Endothelial cell of hepatic sinusoid (primary cell): ENCODE results near the gene YIPF3.
"Not testable (repeated sequence)": the region's sequence is repeated elsewhere in the genome, so short reads cannot be mapped to it uniquely, and the experiment has no call there.

Experiments
- in situ Hi-C: cut with HindIII; loops from 2 replicates; pipeline ENCODE4 v1.10.0; 2017; ENCODE audit warnings: low sequenced_read_pairs

Gene YIPF3

DNA sequence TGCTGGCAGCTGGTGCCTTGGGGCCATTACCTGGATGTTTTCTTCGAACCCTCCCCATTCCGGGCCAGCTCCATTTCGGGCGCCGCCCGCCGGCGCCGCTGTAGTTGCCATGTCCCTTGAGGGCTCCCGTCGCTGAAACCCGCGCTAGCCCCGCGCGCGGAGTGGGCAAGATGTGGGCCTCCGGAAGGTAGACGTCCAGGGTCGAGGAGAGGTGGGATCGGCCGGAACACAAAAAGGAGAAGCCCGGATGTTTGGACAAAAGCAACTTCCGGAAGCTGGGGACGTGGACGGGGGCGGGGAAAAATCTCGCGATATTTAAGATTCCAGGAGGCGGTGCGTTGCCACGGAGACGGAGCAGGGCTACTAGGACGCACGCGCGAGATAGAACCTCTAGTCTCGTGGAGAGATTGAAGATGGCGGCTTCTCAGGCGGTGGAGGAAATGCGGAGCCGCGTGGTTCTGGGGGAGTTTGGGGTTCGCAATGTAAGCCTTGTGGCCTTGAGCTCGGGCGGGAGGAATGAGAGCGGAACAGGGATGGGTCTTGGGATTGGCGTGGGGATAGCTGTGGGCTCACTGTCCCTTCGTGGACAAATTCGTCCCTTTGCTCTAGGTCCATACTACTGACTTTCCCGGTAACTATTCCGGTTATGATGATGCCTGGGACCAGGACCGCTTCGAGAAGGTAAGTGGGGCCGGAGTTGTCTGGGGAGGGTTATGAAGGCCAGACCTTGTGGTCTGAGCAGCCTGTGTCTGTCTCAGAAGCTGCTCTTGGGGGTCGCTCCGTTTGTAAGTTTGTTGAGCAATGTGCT lies at the start of gene YIPF3, which contains the start of gene POLR1C:
Gene YIPF3, minus strand, starts transcription at position 230 of the 808 bp plus-strand sequence. Its CDS starts 119 bp downstream, at position 111.
Gene POLR1C, plus strand, starts transcription at position 393 of the 808 bp plus-strand sequence. Its CDS starts 21 bp downstream, at position 414.
- in situ Hi-C loops = no loop called here

DNA sequence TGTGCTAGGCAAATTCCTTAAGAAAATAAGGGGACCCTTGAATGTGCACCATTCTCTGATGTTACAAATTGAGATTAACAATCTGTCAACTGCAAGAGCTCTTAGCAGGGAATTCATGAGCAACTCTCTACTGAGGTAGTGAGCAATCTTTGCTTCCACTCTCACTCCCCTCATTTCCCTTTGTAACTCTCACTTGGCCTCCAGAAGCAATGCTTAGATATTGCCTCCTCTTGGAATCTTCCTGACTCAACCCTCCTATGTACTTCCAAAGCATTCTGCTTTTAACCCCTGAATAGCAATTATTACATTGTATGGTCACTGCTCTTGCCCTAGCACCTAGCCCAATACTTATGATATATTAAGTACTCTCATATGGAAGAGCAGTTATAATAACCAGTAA lies 42.6 kb upstream of the YIPF3 start:
- in situ Hi-C loops = loop anchor here (10.0 kb wide), 1 partner anchor 55 kb away; no protein-coding TSS in a partner anchor

DNA sequence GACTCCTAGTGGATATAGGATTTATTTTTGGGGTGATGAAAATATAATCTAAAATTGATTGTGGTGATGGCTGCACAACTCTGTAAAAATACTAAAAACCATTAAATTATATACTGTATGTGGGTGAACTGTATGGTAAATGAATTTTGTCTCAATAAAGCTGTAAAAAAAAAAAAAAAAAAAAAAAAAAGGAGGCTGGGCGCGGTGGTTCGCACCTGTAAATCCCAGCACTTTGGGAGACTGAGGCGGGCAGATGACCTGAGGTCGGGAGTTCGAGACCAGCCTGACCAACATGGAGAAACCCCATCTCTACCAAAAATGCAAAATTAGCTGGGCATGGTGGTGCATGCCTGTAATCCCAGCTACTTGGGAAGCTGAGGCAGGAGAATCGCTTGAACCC lies 40.9 kb upstream of the YIPF3 start:
- in situ Hi-C loops = loop anchor here (10.0 kb wide), 1 partner anchor 57 kb away; no protein-coding TSS in a partner anchor

DNA sequence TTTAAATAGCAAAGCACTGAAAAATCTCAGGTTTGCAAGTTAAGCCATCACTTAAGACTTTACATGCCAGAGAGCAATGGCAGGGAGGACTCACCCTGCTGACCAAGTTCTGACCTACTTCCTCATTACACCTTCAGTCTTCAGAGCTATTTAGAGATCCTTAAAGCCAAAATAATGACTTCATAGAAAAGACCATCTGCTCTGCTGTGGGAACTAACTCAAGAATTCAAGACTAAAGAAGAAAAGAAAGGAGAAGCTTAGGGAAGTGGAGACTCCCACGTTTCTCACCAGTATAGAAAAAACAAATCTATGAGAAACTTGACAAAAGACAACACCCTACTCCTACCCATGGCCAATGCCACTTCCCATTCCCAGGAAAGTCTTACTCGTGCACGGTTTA lies 30.5 kb upstream of the YIPF3 start:
- in situ Hi-C loops = no loop called here

DNA sequence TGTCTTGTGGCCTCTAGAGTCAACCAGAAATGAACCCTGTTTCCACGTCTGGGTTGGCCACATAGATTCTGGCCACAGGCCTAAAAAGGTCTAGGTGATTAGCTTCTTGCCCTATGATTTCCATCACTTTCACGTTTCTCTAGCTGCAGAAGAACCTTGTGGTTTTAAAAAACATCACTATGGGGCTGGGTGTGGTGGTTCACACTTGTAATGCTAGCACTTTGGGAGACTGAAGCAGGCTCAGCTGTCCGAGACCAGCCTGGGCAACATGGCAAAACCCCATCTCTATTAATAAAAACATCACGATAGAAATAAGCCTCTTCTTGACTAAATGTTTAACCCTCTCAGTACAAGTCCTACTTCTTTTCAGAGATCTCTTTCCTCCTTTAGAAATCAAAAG lies 27.7 kb upstream of the YIPF3 start:
- in situ Hi-C loops = no loop called here

DNA sequence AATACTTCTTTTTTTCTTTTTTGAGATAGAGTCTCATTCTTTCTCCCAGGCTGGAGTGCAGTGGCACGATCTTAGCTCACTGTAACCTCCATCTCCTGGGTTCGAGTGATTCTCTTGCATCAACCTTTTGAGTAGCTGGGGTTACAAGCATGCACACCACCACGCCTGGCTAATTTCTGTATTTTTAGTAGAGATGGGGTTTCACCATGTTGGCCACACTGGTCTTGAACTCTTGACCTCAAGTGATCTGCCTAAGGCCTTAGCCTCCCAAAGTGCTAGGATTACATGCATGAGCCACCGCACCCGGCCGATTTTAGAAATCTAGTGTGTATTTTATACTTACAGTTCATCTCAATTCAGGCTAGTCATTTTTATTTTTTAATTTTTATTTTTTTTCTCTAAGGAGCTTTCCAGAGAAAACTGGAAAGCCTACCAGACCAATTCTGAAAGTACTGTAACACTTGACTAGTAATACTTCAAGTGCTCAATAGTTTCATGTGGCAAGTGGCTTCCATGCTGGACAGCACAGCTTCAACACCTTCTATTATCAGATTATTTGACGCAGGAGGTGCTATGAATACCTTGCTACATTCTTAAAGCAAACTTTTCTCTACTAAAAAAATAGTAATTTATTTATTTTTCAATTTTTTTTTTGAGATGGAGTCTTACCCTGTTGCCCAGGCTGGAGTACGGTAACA lies 25.2 kb upstream of the YIPF3 start:
- in situ Hi-C loops = no loop called here

DNA sequence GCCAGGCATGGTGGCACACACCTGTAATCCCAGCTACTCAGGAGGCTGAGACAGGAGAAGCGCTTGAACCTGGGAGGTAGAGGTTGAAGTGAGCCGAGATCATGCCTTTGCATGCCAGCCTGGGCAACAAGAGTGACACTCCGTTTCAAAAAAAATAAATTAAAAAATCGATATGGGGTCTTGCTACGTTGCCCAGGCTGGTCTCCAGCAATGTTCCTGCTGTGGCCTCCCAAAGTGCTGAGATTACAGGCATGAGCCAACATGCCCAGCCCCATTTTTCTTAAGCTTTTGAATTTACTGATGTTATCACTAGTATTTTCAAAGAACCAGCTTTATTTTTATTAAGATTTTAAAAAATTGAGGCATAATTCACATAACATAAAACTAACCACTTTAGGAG lies 23.8 kb upstream of the YIPF3 start:
- in situ Hi-C loops = no loop called here

DNA sequence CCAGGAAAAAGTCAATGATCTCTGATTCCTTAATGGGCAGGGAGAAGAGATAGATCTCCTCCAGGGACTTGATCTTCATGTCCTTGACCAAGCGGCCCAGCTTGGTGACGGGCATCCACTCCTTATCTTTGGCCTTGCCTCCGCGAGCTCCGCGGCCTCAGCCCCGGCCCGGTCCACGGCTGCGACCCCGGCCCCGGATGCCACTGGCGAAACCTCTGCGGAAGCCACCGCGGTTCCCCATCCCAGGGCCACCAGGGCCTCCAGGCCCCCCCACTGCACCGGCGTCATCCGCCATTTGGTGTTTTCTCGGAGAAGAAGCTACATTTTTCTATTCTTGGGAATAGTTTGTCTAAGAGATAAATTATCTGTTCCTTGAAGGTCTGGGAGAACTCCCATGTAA lies 22.7 kb upstream of the YIPF3 start:
- in situ Hi-C loops = not testable (repeated sequence)

DNA sequence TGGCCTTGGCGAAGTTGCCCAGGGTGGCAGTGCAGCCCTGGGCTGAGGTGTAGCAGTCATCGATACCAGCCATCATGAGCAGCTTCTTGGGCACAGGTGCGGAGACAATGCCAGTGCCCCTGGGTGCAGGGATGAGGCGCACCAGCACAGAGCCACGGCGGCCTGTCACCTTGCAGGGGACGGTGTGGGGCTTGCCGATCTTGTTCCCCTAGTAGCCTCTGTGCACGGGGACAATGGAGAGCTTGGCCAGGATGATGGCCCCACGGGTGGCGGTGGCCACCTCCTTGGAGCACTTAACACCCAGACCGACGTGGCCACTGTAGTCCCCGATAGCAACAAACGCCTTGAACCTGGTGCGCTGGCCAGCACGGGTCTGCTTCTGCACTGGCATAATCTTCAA lies 22.3 kb upstream of the YIPF3 start:
- in situ Hi-C loops = not testable (repeated sequence)

DNA sequence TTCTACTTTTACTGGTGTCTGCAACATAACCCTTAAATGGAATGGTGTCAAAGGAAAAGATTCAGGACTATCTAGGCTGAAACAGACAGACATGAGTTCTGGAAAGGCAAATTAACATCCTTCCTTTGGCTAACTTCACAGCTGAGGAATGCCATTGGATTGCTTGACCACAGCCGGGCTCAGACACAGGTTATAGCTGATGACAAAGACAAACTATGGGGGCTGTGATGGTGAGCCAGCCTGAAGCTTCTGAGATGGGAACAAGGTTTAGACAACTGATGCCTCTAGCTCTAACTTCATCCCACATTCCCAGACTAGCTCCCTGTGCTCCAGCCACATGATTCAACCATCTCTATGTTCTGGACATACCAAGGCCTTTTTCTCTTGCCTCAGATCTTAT lies 15.5 kb upstream of the YIPF3 start:
- in situ Hi-C loops = no loop called here

DNA sequence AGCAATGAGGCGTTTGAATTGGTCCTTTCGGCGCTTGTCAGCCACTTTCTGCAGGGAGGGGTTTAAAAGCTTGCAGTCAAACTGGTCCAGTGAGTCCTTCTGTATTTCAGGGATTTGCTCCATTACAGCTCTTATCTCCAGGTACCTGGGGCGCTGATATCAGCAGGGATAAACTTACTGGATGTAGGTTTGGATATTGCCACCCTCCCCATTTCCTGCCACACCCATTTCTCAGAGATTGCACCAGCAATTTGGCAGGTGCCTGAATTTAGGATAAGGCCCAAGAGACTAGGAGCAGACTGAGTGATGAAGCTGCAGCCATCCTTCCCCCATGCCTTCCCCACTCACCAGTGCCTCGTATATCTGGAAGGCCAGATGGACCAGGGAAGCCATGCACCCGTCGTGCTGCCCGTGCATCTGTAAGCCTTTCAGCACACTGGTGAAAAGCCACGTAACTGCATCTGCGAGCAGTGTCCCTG lies 7.8 kb upstream of the YIPF3 start:
- in situ Hi-C loops = loop anchor here (5.0 kb wide), 2 partner anchors 53 to 62 kb away; partner anchors contain the start of genes POLH and XPO5

DNA sequence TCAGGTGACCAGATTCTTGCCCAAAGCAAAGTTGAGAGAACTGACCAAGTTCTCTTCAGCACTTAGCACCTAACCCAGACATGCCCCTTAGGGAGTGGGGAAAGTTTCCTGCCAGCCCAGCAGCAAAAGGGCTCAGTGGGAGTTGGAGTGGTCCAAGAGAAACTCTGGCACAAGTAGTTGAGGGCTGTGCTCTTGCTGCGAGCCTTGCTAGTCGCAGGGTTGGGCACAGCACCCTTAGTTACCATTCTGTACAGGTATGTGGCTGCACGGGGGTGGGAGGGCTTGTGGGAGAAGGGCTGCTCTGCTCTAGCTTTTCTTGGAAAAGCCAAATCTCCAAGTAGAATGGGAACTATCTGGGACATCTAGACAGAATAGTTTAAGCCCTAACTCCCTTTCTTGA lies 6.6 kb upstream of the YIPF3 start:
- in situ Hi-C loops = loop anchor here (5.0 kb wide), 2 partner anchors 54 to 61 kb away; partner anchors contain the start of genes POLH and XPO5

DNA sequence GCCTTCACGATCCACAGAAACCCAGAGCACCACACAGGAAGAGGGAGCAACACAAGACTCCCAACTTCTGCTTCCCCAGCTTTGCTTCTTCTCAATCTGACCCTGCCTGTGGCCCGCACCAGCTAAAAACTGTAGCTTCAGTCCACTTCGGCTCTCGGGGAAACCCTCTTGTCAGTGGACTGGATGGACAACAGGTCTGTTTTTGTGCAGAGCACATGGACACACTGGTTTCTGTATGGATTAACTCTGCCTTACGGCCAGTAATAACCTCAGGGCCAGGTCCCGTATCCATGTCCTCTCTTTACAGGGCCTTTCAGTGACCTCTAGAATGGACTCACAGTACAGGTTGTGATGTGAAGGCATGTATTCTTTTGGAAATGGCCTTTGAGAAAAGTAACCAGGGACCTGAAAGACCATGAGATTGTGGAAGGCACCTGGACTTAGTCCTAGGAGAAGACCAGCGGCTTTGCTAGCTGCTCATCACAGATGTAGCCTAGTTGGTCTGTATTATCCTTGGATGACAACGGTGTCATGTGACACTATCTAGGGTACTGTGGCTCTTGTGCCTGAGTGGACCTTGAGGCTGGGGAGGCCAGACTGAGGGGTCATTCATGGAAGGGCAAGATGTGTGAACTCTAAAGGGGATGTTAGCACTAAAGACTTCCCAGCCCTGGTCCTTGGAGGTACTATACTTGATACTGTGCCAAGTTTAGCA lies 6.0 kb upstream of the YIPF3 start:
- in situ Hi-C loops = loop anchor here (5.0 kb wide), 2 partner anchors 55 to 60 kb away; partner anchors contain the start of genes POLH and XPO5

DNA sequence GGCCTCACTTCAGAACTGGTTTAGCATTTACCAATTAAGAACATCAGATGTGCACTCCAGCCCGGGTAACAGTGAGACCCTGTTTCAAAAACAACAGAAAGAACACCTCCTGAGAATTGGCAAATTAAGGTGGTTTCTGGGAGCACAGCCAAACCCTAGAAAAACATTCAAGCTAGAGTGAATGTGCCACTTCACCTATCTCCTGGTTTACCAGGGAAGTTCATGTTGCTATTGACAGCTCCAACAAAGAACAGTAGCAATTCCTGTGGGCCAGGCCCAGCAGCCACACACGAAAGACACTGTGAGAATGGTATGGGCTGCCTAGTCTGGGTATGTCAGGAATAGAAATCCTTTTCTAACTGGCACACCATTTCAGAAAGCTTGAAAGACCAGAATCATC lies 5.1 kb upstream of the YIPF3 start:
- in situ Hi-C loops = loop anchor here (5.0 kb wide), 2 partner anchors 55 to 60 kb away; partner anchors contain the start of genes POLH and XPO5

DNA sequence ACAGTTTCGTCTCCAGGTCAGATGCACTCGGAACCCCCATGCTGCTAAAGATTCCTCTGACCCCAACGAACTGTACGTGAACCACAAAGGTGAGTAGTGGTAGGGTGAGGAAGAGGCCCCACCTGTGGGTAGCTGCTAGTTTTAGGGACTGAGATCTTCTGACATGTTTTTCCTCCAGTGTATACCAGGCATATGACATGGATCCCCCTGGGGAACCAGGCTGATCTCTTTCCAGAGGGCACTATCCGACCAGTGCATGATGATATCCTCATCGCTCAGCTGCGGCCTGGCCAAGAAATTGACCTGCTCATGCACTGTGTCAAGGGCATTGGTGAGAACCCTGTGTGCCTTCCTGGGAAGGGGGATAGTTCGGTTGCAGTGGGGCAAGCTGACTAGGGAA lies 3.4 kb upstream of the YIPF3 start:
- in situ Hi-C loops = loop anchor here (5.0 kb wide), 2 partner anchors 57 to 58 kb away; partner anchors contain the start of genes POLH and XPO5

DNA sequence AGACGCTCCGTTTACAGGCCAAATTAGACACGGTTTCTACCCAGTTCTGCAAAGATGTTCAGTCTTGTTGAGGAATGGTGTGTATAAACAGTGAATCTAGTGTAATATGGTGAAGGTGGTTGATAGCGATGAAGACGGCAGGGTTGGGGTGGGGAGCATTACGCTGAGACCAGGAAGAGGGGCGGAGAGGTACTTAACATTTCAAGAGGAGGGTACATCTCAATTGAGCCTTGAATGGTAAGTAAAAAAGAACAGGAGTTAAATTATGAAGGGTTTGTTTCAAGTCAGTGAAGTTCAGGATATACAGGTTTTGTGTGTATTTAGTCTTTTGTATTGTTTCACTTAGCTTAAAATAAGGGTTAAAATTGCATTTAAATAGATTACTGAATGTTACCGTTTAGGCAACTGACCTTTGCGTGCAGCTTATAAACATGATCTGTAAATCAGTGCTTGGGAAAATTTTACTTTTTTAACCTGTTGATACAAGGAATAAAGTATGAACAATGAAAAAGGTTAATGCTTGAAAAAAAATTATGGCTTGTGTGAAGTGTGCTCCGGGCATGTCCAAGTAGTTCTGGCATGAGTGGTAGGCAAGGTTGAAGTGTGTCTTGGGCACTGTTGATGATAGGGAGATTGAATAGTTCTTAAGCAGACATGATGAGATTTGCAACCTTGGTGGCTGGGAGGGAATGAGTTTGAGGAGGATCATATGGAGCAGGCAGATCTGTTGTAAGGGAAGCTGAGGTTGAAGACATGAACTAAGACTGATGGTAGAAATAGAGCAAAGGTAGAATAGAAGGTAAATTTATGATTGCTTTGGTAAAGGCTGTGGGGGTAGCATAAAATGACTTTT lies 1.0 kb upstream of the YIPF3 start:
- in situ Hi-C loops = no loop called here

DNA sequence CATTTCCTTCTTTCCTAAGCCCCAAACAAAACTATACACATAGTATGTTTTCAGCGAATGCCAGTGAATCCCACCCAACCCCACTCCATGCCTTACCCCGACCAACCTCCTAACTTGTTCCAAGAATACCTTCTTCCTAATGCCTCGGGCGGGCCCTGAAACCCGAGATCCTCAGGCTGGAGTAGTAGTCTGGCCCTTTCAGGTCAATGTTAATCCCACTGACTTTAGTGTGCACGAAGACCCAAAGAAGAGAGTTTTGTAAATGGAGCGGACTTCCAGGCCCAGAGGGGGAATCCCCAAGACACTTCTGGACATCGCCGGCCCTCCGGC lies 394 bp downstream of the YIPF3 start:
- in situ Hi-C loops = no loop called here

DNA sequence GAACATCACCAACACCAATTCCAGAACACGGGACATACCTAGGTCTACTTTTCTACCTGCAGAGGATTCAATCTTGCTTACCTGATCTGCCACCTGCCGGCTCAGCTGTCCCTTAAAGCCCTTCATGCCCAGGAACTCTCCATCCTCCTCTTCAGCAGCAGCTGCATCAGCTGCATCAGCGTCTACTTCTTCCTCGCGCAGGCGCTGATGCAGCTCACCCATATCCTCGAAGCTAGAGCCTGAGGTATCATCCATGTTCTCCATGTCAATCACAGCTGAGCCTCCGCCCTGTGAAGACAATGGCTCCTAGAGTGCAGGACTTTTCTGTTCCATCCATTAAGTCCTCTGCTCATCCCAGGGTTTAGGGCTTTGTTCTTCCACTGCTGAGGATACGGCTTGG lies 918 bp downstream of the YIPF3 start:
- in situ Hi-C loops = no loop called here

DNA sequence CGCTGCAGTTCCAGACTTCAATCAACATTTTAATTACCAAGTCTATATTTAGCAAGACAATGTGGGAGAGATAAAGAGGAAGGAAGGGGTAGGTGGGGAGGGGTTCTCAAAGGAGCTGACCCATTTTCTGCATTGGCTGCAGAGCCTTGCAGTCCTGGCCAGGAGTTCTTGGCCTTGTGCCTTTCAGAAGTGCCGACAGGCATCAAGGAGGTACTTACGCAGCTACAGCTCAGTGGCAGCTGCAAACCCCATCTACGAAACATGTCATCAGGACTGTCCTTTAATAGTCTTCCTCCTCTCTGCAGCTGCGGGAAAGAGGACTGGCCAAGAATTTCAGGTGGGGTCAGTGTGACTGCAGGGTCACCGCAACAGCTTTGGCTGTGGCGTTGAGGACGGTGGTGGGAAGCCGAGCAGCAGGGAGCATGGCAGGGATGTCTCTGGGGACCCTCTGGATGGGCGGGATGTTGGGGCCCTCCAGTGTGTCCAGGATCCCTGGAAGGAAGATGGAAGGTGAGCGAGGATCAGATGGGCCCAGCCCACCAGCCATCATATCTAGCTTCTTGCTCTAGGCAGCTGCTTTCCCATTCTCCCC lies 4.8 kb downstream of the YIPF3 start:
- in situ Hi-C loops = no loop called here

DNA sequence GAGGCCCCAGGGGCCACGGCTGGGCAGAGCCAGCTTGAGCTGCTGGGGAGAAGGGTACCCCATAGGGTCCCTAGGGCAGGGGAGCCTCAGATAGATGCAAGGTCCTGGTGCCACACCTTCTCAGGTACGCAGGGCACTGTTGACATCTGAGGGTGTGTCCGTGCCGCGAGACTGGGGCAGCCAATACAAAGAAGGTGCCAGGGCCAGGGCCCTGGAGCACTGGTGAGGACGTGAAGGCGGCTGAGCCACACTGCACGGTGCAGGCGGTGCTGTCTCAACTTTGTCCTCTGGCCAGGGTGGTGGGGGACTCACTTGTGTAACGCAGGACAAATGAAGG lies 5.9 kb downstream of the YIPF3 start:
- in situ Hi-C loops = no loop called here
